HEK293 (cell line): ENCODE data around the gene VARS1.
"Not testable (repeated sequence)": the region's sequence is repeated elsewhere in the genome, so short reads cannot be mapped to it uniquely, and the experiment has no call there.

ENCODE experiments used
- CTCF ChIA-PET: fragments of 350-600 bp; formaldehyde crosslinking; extraction: SDS; loops from one replicate; lab custom pipeline; 2021; ENCODE audit warnings: antibody characterized with exemption; lab: Yijun Ruan, JAX
- POLR2A ChIA-PET: fragments of 300-600 bp; formaldehyde crosslinking; extraction: SDS; loops from one replicate; lab custom pipeline; 2020; ENCODE audit warnings: antibody characterized with exemption, inconsistent platforms; lab: Yijun Ruan, JAX
- H3K27ac ChIP-seq: fragments of 200-500 bp; sonication (Bioruptor generic); 2 replicates; pipeline ENCODE4 v1.5.1; 2014; ENCODE audit warnings: low read depth, low read length, control low read depth, inconsistent platforms; ENCODE audit errors: extremely low read depth
- H3K36me3 ChIP-seq, 2 experiments: fragments of 200-500 bp in 1 of 2; sonication (Bioruptor generic) in 1 of 2; 1 replicate in 1 of 2; 2 replicates in 1 of 2; pipeline ENCODE4 v1.5.1; 2014 to 2017; ENCODE audit warnings: inconsistent platforms in 2 of 2, low read length in 2 of 2; ENCODE audit not compliant: control insufficient read depth in 2 of 2, insufficient read depth in 1 of 2
- H3K4me1 ChIP-seq: fragments of 200-500 bp; sonication (Bioruptor generic); 2 replicates; pipeline ENCODE4 v1.5.1; 2014; ENCODE audit warnings: mild to moderate bottlenecking, low read length, inconsistent platforms; ENCODE audit not compliant: control insufficient read depth, insufficient read depth
- H3K4me3 ChIP-seq: 2 replicates; pipeline ENCODE4 v1.5.1; 2011; ENCODE audit warnings: low read depth, mild to moderate bottlenecking, control low read depth, low read length, moderate library complexity
- H3K9me3 ChIP-seq: fragments of 200-500 bp; sonication (Bioruptor generic); 2 replicates; pipeline ENCODE4 v1.5.1; 2014; ENCODE audit warnings: low read depth, low read length, inconsistent platforms; ENCODE audit not compliant: control insufficient read depth, insufficient read depth
- GLIS1 ChIP-seq: fragments of 450-650 bp; formaldehyde crosslinking; IDR thresholded peaks from 2 replicates; pipeline ENCODE4 v1.5.1; 2016; ENCODE audit warnings: missing biosample characterization, missing genetic modification characterization
- HOXA7 ChIP-seq: sonication (generic); formaldehyde crosslinking; IDR thresholded peaks from 2 replicates; pipeline ENCODE4 v1.8.1; 2022; ENCODE audit warnings: missing genetic modification reagents, borderline replicate concordance
- HOXD13 ChIP-seq: sonication (generic); formaldehyde crosslinking; IDR thresholded peaks from 2 replicates; pipeline ENCODE4 v1.8.0; 2022; ENCODE audit warnings: missing genetic modification reagents, borderline replicate concordance
- MYNN ChIP-seq: fragments of 450-650 bp; formaldehyde crosslinking; IDR thresholded peaks from 2 replicates; pipeline ENCODE4 v1.5.1; 2016; ENCODE audit warnings: missing biosample characterization, missing genetic modification characterization, borderline replicate concordance
- RBAK ChIP-seq: fragments of 450-650 bp; formaldehyde crosslinking; IDR thresholded peaks from 2 replicates; pipeline ENCODE4 v1.5.1; 2016; ENCODE audit warnings: missing biosample characterization, missing genetic modification characterization
- REST ChIP-seq: fragments of 450-650 bp; formaldehyde crosslinking; IDR thresholded peaks from 2 replicates; pipeline ENCODE4 v1.5.1; 2016; ENCODE audit warnings: missing biosample characterization, missing genetic modification characterization
- ZBTB20 ChIP-seq: fragments of 450-650 bp; formaldehyde crosslinking; IDR thresholded peaks from 2 replicates; pipeline ENCODE4 v1.5.1; 2016; ENCODE audit warnings: missing biosample characterization, missing genetic modification characterization
- ZNF112 ChIP-seq: fragments of 450-650 bp; formaldehyde crosslinking; IDR thresholded peaks from 2 replicates; pipeline ENCODE4 v1.5.0; 2017; ENCODE audit warnings: missing biosample characterization, missing genetic modification characterization
- ZNF121 ChIP-seq: fragments of 450-650 bp; formaldehyde crosslinking; IDR thresholded peaks from 2 replicates; pipeline ENCODE4 v1.5.1; 2016; ENCODE audit warnings: missing biosample characterization, missing genetic modification characterization
- ZNF175 ChIP-seq: fragments of 450-650 bp; formaldehyde crosslinking; IDR thresholded peaks from 2 replicates; pipeline ENCODE4 v1.5.1; 2016; ENCODE audit warnings: missing biosample characterization, missing genetic modification characterization
- ZNF2 ChIP-seq: fragments of 450-650 bp; formaldehyde crosslinking; IDR thresholded peaks from 2 replicates; pipeline ENCODE4 v1.5.1; 2016; ENCODE audit warnings: missing biosample characterization, missing genetic modification characterization
- ZNF266 ChIP-seq: fragments of 450-650 bp; formaldehyde crosslinking; IDR thresholded peaks from 2 replicates; pipeline ENCODE4 v1.5.1; 2016; ENCODE audit warnings: missing biosample characterization, missing genetic modification characterization, low read depth
- ZNF302 ChIP-seq: fragments of 450-650 bp; formaldehyde crosslinking; IDR thresholded peaks from 2 replicates; pipeline ENCODE4 v1.5.1; 2016; ENCODE audit warnings: missing biosample characterization, missing genetic modification characterization, low read depth
- ZNF341 ChIP-seq: fragments of 450-650 bp; formaldehyde crosslinking; IDR thresholded peaks from 2 replicates; pipeline ENCODE4; 2016; ENCODE audit warnings: low read depth, missing biosample characterization, missing genetic modification characterization
- ZNF350 ChIP-seq: fragments of 450-650 bp; formaldehyde crosslinking; IDR thresholded peaks from 2 replicates; pipeline ENCODE4 v1.5.0; 2017; ENCODE audit warnings: missing biosample characterization, mild to moderate bottlenecking, missing genetic modification characterization
- ZNF366 ChIP-seq: fragments of 450-650 bp; formaldehyde crosslinking; conservative IDR thresholded peaks from 2 replicates; pipeline ENCODE4 v1.5.1; 2016; ENCODE audit warnings: missing biosample characterization, missing genetic modification characterization
- ZNF433 ChIP-seq: fragments of 450-650 bp; formaldehyde crosslinking; IDR thresholded peaks from 2 replicates; pipeline ENCODE4 v1.5.1; 2016; ENCODE audit warnings: missing biosample characterization, missing genetic modification characterization, low read depth
- ZNF561 ChIP-seq: fragments of 450-650 bp; IDR thresholded peaks from 2 replicates; pipeline ENCODE4 v1.5.1; 2018; ENCODE audit warnings: missing biosample characterization, missing genetic modification characterization, borderline replicate concordance
- ZNF664 ChIP-seq: fragments of 450-650 bp; formaldehyde crosslinking; IDR thresholded peaks from 2 replicates; pipeline ENCODE4 v1.5.1; 2016; ENCODE audit warnings: missing biosample characterization, missing genetic modification characterization
- ZNF843 ChIP-seq: fragments of 450-650 bp; formaldehyde crosslinking; IDR thresholded peaks from 2 replicates; pipeline ENCODE4 v1.5.1; 2016; ENCODE audit warnings: missing biosample characterization, missing genetic modification characterization
- TF ChIP-seq, protein P1 (sequence below): fragments of 450-650 bp; formaldehyde crosslinking; IDR thresholded peaks from 2 replicates; pipeline ENCODE4 v1.5.1; 2016; ENCODE audit warnings: missing biosample characterization, missing genetic modification characterization
- TF ChIP-seq, protein P2 (sequence below): fragments of 450-650 bp; formaldehyde crosslinking; IDR thresholded peaks from 2 replicates; pipeline ENCODE4 v1.5.1; 2016; ENCODE audit warnings: missing biosample characterization, missing genetic modification characterization
- TF ChIP-seq, protein P3 (sequence below): fragments of 450-650 bp; formaldehyde crosslinking; IDR thresholded peaks from 2 replicates; pipeline ENCODE4 v1.5.1; 2016; ENCODE audit warnings: missing biosample characterization, missing genetic modification characterization

VARS1 gene

DNA sequence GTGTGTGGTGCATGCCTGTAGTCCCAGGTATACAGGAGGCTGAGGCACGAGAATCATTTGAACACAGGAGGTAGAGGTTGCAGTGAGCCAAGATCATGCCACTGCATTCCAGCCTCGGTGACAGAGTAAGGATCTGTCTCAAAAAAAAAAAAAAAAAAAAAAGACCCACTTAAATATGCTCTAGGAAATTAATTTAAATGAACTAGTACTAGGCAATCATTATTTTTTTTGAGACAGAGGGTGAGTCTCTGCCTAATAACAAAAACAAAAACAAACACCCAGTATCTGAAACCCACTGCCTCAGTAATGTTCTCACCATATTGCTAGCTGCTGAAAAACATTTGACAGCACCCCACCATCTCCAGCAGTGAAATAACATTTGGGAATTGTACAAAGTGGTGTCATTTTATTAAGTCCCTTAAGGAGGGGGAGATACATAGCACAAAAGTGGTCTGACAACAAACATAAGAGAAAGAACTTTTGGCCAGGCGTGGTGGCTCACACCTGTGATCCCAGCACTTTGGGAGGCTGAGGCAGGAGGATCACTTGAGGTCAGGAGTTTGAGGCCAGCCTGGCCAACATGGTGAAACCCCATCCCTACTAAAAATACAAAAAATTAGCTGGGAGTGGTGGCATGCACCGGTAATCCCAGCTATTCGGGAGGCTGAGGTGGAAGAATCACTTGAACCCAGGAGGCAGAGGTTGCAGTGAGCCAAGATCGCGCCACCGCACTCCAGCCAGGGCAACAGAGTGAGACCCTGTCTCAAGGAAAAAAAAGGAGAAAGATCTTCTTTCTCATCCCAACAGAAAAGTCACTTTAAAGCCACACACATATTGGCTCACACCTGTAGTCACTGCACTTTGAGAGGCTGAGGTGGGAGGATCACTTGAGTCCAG lies 5.7 kb upstream of the VARS1 start:
- ChIA-PET POLR2A (interaction anchor here (1.6 to 2.7 kb wide), 2 partner anchors 13 to 26 kb away, joined by 5 to 22 read pairs; partner anchors contain the start of genes HSPA1A, HSPA1B and HSPA1L), CTCF (interaction anchor here (0.7 to 1.3 kb wide), 3 partner anchors 10 to 336 kb away, joined by 3 read pairs; no protein-coding TSS in a partner anchor)
- not testable (repeated sequence) for H3K4me1 ChIP-seq, H3K27ac ChIP-seq, H3K9me3 ChIP-seq, H3K4me3 ChIP-seq
- TF ChIP-seq ZNF121 (tag by site-specific recombination) (peak; percentile 89), ZNF664 (tag by site-specific recombination) (peak; percentile 95)
- peaks cover 31 to 40% of the 10 kb centered on the region in 2 experiments for H3K36me3 ChIP-seq

DNA sequence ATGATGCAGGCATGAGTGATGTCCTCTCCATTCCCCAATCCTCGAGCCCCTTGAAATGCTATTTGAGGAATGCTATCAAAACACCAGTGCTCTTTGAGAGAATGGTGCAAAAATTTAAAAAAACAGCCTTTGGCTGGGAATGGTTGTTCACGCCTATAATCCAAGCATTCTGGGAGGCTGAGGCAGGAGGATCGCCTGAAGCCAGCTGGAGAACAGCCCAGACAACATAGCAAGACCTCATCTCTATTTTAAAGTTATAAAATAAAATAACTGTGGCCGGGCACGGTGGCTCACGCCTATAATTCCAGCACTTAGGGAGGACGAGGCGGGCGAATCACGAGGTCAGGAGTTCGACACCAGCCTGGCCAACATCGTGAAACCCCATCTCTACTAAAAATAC lies 4.2 kb upstream of the VARS1 start:
- Histone ChIP-seq H3K4me1 (no peaks in the 10 kb centered on the region; the same call in 1 of the 2 replicates), H3K27ac (no peak overlapping the region), H3K36me3 (peaks cover 31 to 40% of the 10 kb centered on the region in 2 experiments), H3K4me3 (no peak overlapping the region), H3K9me3 (no peaks in the 10 kb centered on the region)
- ChIA-PET POLR2A (interaction anchor here (0.6 to 5.5 kb wide), 4 partner anchors 15 to 33 kb away, joined by 4 to 138 read pairs (median 16); partner anchors contain the start of genes HSPA1A, HSPA1B and HSPA1L), CTCF (interaction anchor here (1.7 to 2.2 kb wide), 2 partner anchors 30 to 31 kb away, joined by 6 to 7 read pairs; no protein-coding TSS in a partner anchor)
- TF ChIP-seq HOXA7 (no peak), ZNF561 (no peak), ZNF302 (tag by site-specific recombination) (no peak), ZNF175 (tag by site-specific recombination) (no peak), ZNF433 (no peak), ZNF2 (tag by site-specific recombination) (no peak), ZBTB20 (tag by site-specific recombination) (no peak), ZNF112 (no peak), ZNF350 (no peak), ZNF843 (tag by site-specific recombination) (no peak), ZNF341 (tag by site-specific recombination) (no peak), GLIS1 (tag by site-specific recombination) (no peak), ZNF266 (no peak)
- TF ChIP-seq, protein P1, sequence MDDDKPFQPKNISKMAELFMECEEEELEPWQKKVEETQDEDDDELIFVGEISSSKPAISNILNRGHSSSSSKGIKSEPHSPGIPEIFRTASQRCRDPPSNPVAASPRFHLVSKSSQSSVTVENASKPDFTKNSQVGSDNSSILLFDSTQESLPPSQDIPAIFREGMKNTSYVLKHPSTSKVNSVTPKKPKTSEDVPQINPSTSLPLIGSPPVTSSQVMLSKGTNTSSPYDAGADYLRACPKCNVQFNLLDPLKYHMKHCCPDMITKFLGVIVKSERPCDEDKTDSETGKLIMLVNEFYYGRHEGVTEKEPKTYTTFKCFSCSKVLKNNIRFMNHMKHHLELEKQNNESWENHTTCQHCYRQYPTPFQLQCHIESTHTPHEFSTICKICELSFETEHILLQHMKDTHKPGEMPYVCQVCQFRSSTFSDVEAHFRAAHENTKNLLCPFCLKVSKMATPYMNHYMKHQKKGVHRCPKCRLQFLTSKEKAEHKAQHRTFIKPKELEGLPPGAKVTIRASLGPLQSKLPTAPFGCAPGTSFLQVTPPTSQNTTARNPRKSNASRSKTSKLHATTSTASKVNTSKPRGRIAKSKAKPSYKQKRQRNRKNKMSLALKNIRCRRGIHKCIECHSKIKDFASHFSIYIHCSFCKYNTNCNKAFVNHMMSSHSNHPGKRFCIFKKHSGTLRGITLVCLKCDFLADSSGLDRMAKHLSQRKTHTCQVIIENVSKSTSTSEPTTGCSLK (tag by site-specific recombination): no peak
- TF ChIP-seq, protein P2, sequence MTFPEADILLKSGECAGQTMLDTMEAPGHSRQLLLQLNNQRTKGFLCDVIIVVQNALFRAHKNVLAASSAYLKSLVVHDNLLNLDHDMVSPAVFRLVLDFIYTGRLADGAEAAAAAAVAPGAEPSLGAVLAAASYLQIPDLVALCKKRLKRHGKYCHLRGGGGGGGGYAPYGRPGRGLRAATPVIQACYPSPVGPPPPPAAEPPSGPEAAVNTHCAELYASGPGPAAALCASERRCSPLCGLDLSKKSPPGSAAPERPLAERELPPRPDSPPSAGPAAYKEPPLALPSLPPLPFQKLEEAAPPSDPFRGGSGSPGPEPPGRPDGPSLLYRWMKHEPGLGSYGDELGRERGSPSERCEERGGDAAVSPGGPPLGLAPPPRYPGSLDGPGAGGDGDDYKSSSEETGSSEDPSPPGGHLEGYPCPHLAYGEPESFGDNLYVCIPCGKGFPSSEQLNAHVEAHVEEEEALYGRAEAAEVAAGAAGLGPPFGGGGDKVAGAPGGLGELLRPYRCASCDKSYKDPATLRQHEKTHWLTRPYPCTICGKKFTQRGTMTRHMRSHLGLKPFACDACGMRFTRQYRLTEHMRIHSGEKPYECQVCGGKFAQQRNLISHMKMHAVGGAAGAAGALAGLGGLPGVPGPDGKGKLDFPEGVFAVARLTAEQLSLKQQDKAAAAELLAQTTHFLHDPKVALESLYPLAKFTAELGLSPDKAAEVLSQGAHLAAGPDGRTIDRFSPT (tag by site-specific recombination): no peak

DNA sequence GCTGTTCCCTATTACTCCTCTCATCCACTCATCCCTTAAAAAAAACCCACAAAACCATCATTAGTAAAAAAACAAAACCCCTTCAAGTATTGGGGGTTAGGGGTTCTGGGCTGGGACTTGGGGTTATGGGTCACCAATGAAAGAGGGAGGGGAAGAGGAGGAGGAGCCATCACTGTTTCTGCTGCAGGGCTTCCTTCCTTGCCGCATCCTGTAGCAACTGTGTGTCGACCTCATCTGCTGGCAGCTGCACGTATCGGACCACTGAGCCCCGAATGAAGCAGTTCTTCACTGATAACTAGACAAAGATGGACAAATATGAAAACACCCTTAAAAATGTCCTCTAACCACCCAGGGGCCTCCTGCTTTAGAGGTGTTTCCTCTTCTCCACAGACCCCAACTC lies 2.0 kb upstream of the VARS1 start:
- Histone ChIP-seq H3K9me3 (no peaks in the 10 kb centered on the region), H3K36me3 (peaks cover 22 to 25% of the 10 kb centered on the region in 2 experiments), H3K4me3 (no peak overlapping the region), H3K4me1 (no peaks in the 10 kb centered on the region; the same call in 1 of the 2 replicates), H3K27ac (peak overlapping the region; percentile 48; the same call in 1 of the 2 replicates)
- ChIA-PET CTCF (interaction anchor here (4.9 kb wide), 1 partner anchor 10 kb away, joined by 55 read pairs; the partner anchor contains the start of gene LSM2), POLR2A (interaction anchor here (5.5 to 5.9 kb wide), 2 partner anchors 8 to 29 kb away, joined by 69 to 138 read pairs; partner anchors contain the start of genes HSPA1B and LSM2)
- TF ChIP-seq HOXD13 (CRISPR knock-in tag): no peak
- TF ChIP-seq RBAK: no peak
- TF ChIP-seq MYNN: no peak
- TF ChIP-seq ZNF366: peak; percentile 35; the same call in 1 of the 2 replicates
- TF ChIP-seq, protein P3, sequence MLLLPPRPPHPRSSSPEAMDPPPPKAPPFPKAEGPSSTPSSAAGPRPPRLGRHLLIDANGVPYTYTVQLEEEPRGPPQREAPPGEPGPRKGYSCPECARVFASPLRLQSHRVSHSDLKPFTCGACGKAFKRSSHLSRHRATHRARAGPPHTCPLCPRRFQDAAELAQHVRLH: no peak
- TF ChIP-seq REST (tag by site-specific recombination): no peak
